Measurements from ENCODE around the gene FBXO7.

DNA sequence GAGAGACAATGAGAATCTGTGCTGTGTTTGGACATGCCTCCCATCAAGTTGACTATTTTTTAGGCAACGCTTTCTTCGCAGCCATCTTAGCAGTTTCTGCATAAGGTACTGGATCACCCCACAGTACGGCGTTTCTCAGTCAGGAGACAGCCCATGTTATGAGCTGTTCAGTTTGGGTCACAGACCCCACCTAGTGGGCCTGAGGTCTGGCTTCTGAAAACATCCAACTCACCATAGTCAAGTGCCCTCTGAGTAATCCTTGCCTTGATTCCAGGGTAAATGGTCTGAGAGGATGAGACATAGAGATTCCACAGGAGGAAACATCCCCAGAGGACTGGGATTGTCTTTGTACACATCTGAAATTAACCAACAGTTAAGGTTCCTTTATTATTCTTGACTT lies 17.6 kb upstream of the FBXO7 start:
- TF ChIP-seq CTCF (IDR thresholded peaks at IDR 0.05; ENCODE audit: insufficient read depth, low read length) (no peak), SPI1 (IDR thresholded peaks at IDR 0.05; ENCODE audit: borderline replicate concordance, low read depth) (no peak), POLR2AphosphoS5 (IDR thresholded peaks at IDR 0.05; ENCODE audit: low read depth) (no peak)
- TF ChIP-seq, protein P1, sequence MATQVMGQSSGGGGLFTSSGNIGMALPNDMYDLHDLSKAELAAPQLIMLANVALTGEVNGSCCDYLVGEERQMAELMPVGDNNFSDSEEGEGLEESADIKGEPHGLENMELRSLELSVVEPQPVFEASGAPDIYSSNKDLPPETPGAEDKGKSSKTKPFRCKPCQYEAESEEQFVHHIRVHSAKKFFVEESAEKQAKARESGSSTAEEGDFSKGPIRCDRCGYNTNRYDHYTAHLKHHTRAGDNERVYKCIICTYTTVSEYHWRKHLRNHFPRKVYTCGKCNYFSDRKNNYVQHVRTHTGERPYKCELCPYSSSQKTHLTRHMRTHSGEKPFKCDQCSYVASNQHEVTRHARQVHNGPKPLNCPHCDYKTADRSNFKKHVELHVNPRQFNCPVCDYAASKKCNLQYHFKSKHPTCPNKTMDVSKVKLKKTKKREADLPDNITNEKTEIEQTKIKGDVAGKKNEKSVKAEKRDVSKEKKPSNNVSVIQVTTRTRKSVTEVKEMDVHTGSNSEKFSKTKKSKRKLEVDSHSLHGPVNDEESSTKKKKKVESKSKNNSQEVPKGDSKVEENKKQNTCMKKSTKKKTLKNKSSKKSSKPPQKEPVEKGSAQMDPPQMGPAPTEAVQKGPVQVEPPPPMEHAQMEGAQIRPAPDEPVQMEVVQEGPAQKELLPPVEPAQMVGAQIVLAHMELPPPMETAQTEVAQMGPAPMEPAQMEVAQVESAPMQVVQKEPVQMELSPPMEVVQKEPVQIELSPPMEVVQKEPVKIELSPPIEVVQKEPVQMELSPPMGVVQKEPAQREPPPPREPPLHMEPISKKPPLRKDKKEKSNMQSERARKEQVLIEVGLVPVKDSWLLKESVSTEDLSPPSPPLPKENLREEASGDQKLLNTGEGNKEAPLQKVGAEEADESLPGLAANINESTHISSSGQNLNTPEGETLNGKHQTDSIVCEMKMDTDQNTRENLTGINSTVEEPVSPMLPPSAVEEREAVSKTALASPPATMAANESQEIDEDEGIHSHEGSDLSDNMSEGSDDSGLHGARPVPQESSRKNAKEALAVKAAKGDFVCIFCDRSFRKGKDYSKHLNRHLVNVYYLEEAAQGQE (IDR thresholded peaks at IDR 0.05; ENCODE audit: insufficient replicate concordance, low read depth) = no peak

Data from HL-60 (cell line).